Cerebellar nuclear complex (tissue), 1 donor: ENCODE measurements around the gene IFT80.
"Not testable (repeated sequence)": the region's sequence is repeated elsewhere in the genome, so short reads cannot be mapped to it uniquely, and the experiment has no call there.

Experiments
- DNase-seq, 2 experiments: peaks; one replicate each; lab custom pipeline; 2025; lab: John Stamatoyannopoulos, UW

Gene IFT80

GRCh38 chr3:160365869-160366522 is 33.0 kb downstream of the IFT80 start:
- no peak for DNase-seq

- DNase-seq = not testable (repeated sequence)
Observed at GRCh38 chr3:160362896-160363295, 36.1 kb downstream of the IFT80 start.

GRCh38 chr3:160355826-160356225 is 43.2 kb downstream of the IFT80 start:
- no peak for DNase-seq

GRCh38 chr3:160346511-160346910 is 52.5 kb downstream of the IFT80 start:
- DNase-seq = no peak

- no peak for DNase-seq
Observed at GRCh38 chr3:160343132-160343531, 55.9 kb downstream of the IFT80 start.

GRCh38 chr3:160340351-160340750 is 58.7 kb downstream of the IFT80 start:
- no peak for DNase-seq

GRCh38 chr3:160331127-160331937 is 67.7 kb downstream of the IFT80 start:
- no peak for DNase-seq

GRCh38 chr3:160330690-160331089 is 68.3 kb downstream of the IFT80 start:
- DNase-seq = no peak

GRCh38 chr3:160330109-160330508 is 68.9 kb downstream of the IFT80 start:
- DNase-seq = no peak

- DNase-seq = not testable (repeated sequence)
Observed at GRCh38 chr3:160326286-160326685, 72.7 kb downstream of the IFT80 start.

- DNase-seq = not testable (repeated sequence)
Observed at GRCh38 chr3:160321821-160322220, 77.2 kb downstream of the IFT80 start.

- no peak for DNase-seq
Observed at GRCh38 chr3:160319322-160319721, 79.7 kb downstream of the IFT80 start.

- DNase-seq = no peak
Observed at GRCh38 chr3:160314995-160315394, 84.0 kb downstream of the IFT80 start.

GRCh38 chr3:160312014-160312624 is 86.9 kb downstream of the IFT80 start:
- no peak for DNase-seq

GRCh38 chr3:160302806-160303205 is 96.2 kb downstream of the IFT80 start:
- no peak for DNase-seq

GRCh38 chr3:160296591-160296990 is 102.4 kb downstream of the IFT80 start:
- DNase-seq = no peak

GRCh38 chr3:160291909-160292299 is 107.1 kb downstream of the IFT80 start:
- no peak for DNase-seq

GRCh38 chr3:160291290-160291908 is 107.6 kb downstream of the IFT80 start:
- DNase-seq = no peak

GRCh38 chr3:160287666-160288065 is 111.4 kb downstream of the IFT80 start:
- DNase-seq = no peak

- DNase-seq = no peak
Observed at GRCh38 chr3:160286231-160286630, 112.8 kb downstream of the IFT80 start.

GRCh38 chr3:160280836-160281235 is 118.2 kb downstream of the IFT80 start:
- no peak for DNase-seq

GRCh38 chr3:160279657-160280056 is 119.4 kb downstream of the IFT80 start:
- no peak for DNase-seq

- DNase-seq = no peak
Observed at GRCh38 chr3:160278210-160278609, 120.8 kb downstream of the IFT80 start.
